ENCODE data around the gene CACNA2D3. TPM values are rescaled to one million over a fixed set of nuclear protein-coding genes. Genes with fewer than 3 reads are reported as not detected.

The CACNA2D3 gene
- total RNA-seq, 1 experiment from 2014 or later, result not detected

GRCh38 chr3:54810401-54810800 lies 688.0 kb downstream of the CACNA2D3 start:
- peaks cover 12% of the 10 kb centered on the region for H3K27me3 ChIP-seq (ENCODE audit: low read length)
- intact Hi-C loops (cut with micrococcal nuclease), result no loop called here
- no peaks in the 10 kb centered on the region for H3K36me3 ChIP-seq (ENCODE audit: low read depth, low read length)
- no peak overlapping the region for H3K9ac ChIP-seq (ENCODE audit: low read length)
- no peaks in the 10 kb centered on the region for H3K79me2 ChIP-seq (ENCODE audit: low read length)
- H3K4me2 ChIP-seq (ENCODE audit: low read length), result no peak overlapping the region
- no peak for DNase-seq
- no peaks in the 10 kb centered on the region for H3K9me3 ChIP-seq (ENCODE audit: low read length)
- H3K4me3 ChIP-seq (ENCODE audit: low read length), result no peak overlapping the region
- TF ChIP-seq CTCF (conservative IDR thresholded peaks at IDR 0.05; ENCODE audit: low read depth, low read length) (no peak), EZH2phosphoT487 (IDR thresholded peaks at IDR 0.05; ENCODE audit: borderline replicate concordance, low read length) (no peak), EZH2 (IDR thresholded peaks at IDR 0.05; ENCODE audit: low read length, unreplicated experiment) (no peak)
- no TSS peak for BruUV-seq (replicated peaks)
- H4K20me1 ChIP-seq (ENCODE audit: low read length), result no peaks in the 10 kb centered on the region
- ChIA-PET POLR2A (ENCODE audit: unreplicated experiment) (no interaction called here), CTCF (no interaction called here)
- ATAC-seq, result no peak
- no peaks in the 10 kb centered on the region for H3K4me1 ChIP-seq (ENCODE audit: insufficient read depth, low read length)
- H2AFZ ChIP-seq (ENCODE audit: low read length), result no peak overlapping the region
- no peaks in the 10 kb centered on the region for H3F3A ChIP-seq (ENCODE audit: low read length, unreplicated experiment)
- no peaks in the 10 kb centered on the region for H3K9me2 ChIP-seq (replicated peaks; ENCODE audit: low read length)
- no peak overlapping the region for H3K27ac ChIP-seq (ENCODE audit: low read length)

DNA sequence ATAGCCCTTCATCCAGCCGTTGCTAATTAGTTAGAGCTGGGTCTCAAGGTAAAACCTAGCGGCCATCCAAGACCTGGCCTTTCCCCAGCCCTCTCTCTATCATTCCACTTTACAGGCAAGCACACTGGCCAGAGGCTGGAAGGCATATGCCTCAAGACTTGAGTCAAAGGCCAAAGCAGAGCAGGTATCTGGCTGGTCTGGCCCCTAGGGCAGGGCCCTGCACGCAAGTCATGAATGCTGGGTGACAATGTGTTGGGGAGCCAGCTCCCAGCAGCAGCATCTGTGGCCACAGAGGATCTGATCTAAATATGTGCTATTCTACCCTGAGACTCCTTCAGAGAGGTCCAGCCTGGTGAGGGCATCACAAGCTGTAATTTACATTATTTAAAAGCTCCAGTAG lies 691.9 kb downstream of the CACNA2D3 start:
- H3K27me3 ChIP-seq (ENCODE audit: low read length), result peaks cover 20% of the 10 kb centered on the region
- no peaks in the 10 kb centered on the region for H3K9me3 ChIP-seq (ENCODE audit: low read length)
- intact Hi-C loops (cut with micrococcal nuclease), result no loop called here
- TF ChIP-seq EZH2phosphoT487 (IDR thresholded peaks at IDR 0.05; ENCODE audit: borderline replicate concordance, low read length) (no peak), CTCF (conservative IDR thresholded peaks at IDR 0.05; ENCODE audit: low read depth, low read length) (no peak)
- ATAC-seq, result no peak
- no peaks in the 10 kb centered on the region for H3K9me2 ChIP-seq (replicated peaks; ENCODE audit: low read length)
- no peaks in the 10 kb centered on the region for H3K4me1 ChIP-seq (ENCODE audit: insufficient read depth, low read length)
- DNase-seq, result no peak
- H2AFZ ChIP-seq (ENCODE audit: low read length), result no peak overlapping the region
- H3K27ac ChIP-seq (ENCODE audit: low read length), result no peak overlapping the region
- no peaks in the 10 kb centered on the region for H3F3A ChIP-seq (ENCODE audit: low read length, unreplicated experiment)
- CTCF ChIA-PET, result no interaction called here
- H3K4me2 ChIP-seq (ENCODE audit: low read length), result no peak overlapping the region
- H3K79me2 ChIP-seq (ENCODE audit: low read length), result no peaks in the 10 kb centered on the region
- H3K4me3 ChIP-seq (ENCODE audit: low read length), result no peak overlapping the region
- H4K20me1 ChIP-seq (ENCODE audit: low read length), result no peaks in the 10 kb centered on the region
- no TSS peak for BruUV-seq (replicated peaks)
- H3K9ac ChIP-seq (ENCODE audit: low read length), result no peak overlapping the region
- H3K36me3 ChIP-seq (ENCODE audit: low read depth, low read length), result no peaks in the 10 kb centered on the region
- POLR2A ChIA-PET (ENCODE audit: unreplicated experiment), result no interaction called here

DNA sequence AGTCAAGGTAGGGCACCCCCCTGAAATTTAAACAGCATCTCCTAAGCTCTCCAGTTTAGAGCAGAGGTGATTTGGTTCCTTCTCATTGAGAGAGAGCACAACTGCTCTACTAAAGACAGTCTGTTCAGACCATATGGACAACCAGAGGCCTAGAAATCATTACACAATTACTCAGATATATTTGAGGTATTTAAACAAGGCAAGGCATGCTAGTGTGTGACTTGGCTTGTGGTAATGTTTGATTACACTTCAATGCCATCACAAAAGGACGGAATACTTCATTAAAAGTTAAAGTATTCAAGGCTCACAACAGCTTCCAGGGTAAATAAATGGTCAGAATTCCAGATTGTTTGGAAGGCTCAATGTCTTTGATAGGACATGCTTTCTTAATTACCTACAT lies 695.3 kb downstream of the CACNA2D3 start:
- ChIA-PET CTCF (no interaction called here), POLR2A (ENCODE audit: unreplicated experiment) (no interaction called here)
- no peaks in the 10 kb centered on the region for H3K9me2 ChIP-seq (replicated peaks; ENCODE audit: low read length)
- no peak overlapping the region for H2AFZ ChIP-seq (ENCODE audit: low read length)
- no peaks in the 10 kb centered on the region for H3K79me2 ChIP-seq (ENCODE audit: low read length)
- H3K4me3 ChIP-seq (ENCODE audit: low read length), result no peak overlapping the region
- no TSS peak for BruUV-seq (replicated peaks)
- H3K9me3 ChIP-seq (ENCODE audit: low read length), result no peaks in the 10 kb centered on the region
- no peak for TF ChIP-seq EZH2 (IDR thresholded peaks at IDR 0.05; ENCODE audit: low read length, unreplicated experiment)
- TF ChIP-seq EZH2phosphoT487 (IDR thresholded peaks at IDR 0.05; ENCODE audit: borderline replicate concordance, low read length), result no peak
- no peak for TF ChIP-seq CTCF (conservative IDR thresholded peaks at IDR 0.05; ENCODE audit: low read depth, low read length)
- no peaks in the 10 kb centered on the region for H3F3A ChIP-seq (ENCODE audit: low read length, unreplicated experiment)
- peaks cover 34% of the 10 kb centered on the region for H3K27me3 ChIP-seq (ENCODE audit: low read length)
- no peaks in the 10 kb centered on the region for H3K4me1 ChIP-seq (ENCODE audit: insufficient read depth, low read length)
- no peak for DNase-seq
- intact Hi-C loops (cut with micrococcal nuclease), result no loop called here
- H3K27ac ChIP-seq (ENCODE audit: low read length), result no peak overlapping the region
- no peak overlapping the region for H3K4me2 ChIP-seq (ENCODE audit: low read length)
- ATAC-seq, result no peak
- no peak overlapping the region for H3K9ac ChIP-seq (ENCODE audit: low read length)
- no peaks in the 10 kb centered on the region for H3K36me3 ChIP-seq (ENCODE audit: low read depth, low read length)
- H4K20me1 ChIP-seq (ENCODE audit: low read length), result no peaks in the 10 kb centered on the region
